GDM1 (cell line): ENCODE measurements around the gene BTN2A1.
"Not testable (repeated sequence)": the region's sequence is repeated elsewhere in the genome, so short reads cannot be mapped to it uniquely, and the experiment has no call there.

ENCODE experiments used
- DNase-seq: peaks from one replicate; lab custom pipeline; 2025; lab: John Stamatoyannopoulos, UW

The BTN2A1 gene

GRCh38 chr6:26432627-26433201 is 25.0 kb upstream of the BTN2A1 start:
- DNase-seq = no peak

- DNase-seq = not testable (repeated sequence)
Observed at GRCh38 chr6:26433680-26434079, 24.1 kb upstream of the BTN2A1 start.

GRCh38 chr6:26436018-26436417 is 21.7 kb upstream of the BTN2A1 start:
- no peak for DNase-seq

- DNase-seq = no peak
Observed at GRCh38 chr6:26437550-26437949, 20.2 kb upstream of the BTN2A1 start.

- no peak for DNase-seq
Observed at GRCh38 chr6:26438000-26438399, 19.8 kb upstream of the BTN2A1 start.

- DNase-seq = no peak
Observed at GRCh38 chr6:26439151-26440125, 18.3 kb upstream of the BTN2A1 start.

GRCh38 chr6:26440977-26441358 is 16.8 kb upstream of the BTN2A1 start:
- no peak for DNase-seq

GRCh38 chr6:26441977-26442376 is 15.8 kb upstream of the BTN2A1 start:
- DNase-seq = no peak

- DNase-seq = no peak
Observed at GRCh38 chr6:26445934-26446667, 11.7 kb upstream of the BTN2A1 start.

GRCh38 chr6:26447257-26447656 is 10.5 kb upstream of the BTN2A1 start:
- no peak for DNase-seq

GRCh38 chr6:26450240-26450639 is 7.5 kb upstream of the BTN2A1 start:
- DNase-seq = no peak

- no peak for DNase-seq
Observed at GRCh38 chr6:26452631-26453235, 5.0 kb upstream of the BTN2A1 start.

GRCh38 chr6:26454631-26455030 is 3.1 kb upstream of the BTN2A1 start:
- DNase-seq = no peak

GRCh38 chr6:26455357-26455970 is 2.3 kb upstream of the BTN2A1 start:
- no peak for DNase-seq

- no peak for DNase-seq
Observed at GRCh38 chr6:26457264-26457805, 420 bp upstream of the BTN2A1 start.

- no peak for DNase-seq
Observed at GRCh38 chr6:26459023-26459810, 1.5 kb downstream of the BTN2A1 start.

- DNase-seq = not testable (repeated sequence)
Observed at GRCh38 chr6:26461353-26461752, 3.6 kb downstream of the BTN2A1 start.

GRCh38 chr6:26464014-26464413 is 6.3 kb downstream of the BTN2A1 start:
- no peak for DNase-seq

- DNase-seq = no peak
Observed at GRCh38 chr6:26464416-26465131, 6.8 kb downstream of the BTN2A1 start.

- DNase-seq = no peak
Observed at GRCh38 chr6:26465776-26466175, 8.0 kb downstream of the BTN2A1 start.
